ENCODE measurements around the gene ACKR1.

Gene ACKR1

DNA sequence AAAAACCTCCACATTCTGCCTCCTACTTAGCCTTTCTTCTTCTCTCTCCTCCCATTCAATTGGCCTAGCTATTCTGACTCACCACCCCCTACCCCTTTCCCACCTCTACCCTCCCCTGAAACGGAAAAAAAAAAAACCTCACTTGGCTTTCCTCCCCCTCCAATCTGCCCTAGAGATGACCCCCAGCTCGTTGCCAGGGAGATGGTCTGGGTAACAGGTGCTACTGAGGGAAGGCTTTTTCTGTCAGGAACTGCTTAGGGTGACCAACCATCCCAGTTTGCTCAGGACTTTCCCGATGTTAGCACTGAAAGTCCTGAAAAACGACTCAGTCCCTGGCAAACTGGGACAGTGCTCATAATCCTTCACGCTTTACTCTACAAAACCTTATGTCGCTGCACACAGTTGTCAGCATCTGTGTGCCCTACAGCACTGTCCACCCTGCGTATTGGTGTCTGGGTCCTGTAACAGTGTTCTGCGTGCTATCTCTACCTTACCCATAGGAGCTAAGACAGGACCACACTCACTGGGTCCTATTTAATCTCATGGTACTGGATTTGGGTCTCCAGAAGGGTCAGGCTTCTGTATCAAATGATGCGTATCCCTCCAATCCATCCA is 41.0 kb upstream of the ACKR1 start:
- no peak overlapping the region for H2AFZ ChIP-seq
- H3K4me2 ChIP-seq (ENCODE audit: low read length) = no peak overlapping the region
- TF ChIP-seq, protein P1, sequence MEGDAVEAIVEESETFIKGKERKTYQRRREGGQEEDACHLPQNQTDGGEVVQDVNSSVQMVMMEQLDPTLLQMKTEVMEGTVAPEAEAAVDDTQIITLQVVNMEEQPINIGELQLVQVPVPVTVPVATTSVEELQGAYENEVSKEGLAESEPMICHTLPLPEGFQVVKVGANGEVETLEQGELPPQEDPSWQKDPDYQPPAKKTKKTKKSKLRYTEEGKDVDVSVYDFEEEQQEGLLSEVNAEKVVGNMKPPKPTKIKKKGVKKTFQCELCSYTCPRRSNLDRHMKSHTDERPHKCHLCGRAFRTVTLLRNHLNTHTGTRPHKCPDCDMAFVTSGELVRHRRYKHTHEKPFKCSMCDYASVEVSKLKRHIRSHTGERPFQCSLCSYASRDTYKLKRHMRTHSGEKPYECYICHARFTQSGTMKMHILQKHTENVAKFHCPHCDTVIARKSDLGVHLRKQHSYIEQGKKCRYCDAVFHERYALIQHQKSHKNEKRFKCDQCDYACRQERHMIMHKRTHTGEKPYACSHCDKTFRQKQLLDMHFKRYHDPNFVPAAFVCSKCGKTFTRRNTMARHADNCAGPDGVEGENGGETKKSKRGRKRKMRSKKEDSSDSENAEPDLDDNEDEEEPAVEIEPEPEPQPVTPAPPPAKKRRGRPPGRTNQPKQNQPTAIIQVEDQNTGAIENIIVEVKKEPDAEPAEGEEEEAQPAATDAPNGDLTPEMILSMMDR (IDR thresholded peaks at IDR 0.05) = no peak
- no peaks in the 10 kb centered on the region for H3K27me3 ChIP-seq (ENCODE audit: control insufficient read depth, insufficient read depth, low read length)
- H3K9me3 ChIP-seq (ENCODE audit: control insufficient read depth, low read length) = no peaks in the 10 kb centered on the region
- H3K36me3 ChIP-seq (ENCODE audit: control insufficient read depth, insufficient read depth, low read length) = no peaks in the 10 kb centered on the region
- no peak overlapping the region for H3K27ac ChIP-seq
- no peaks in the 10 kb centered on the region for H3K79me2 ChIP-seq
- no peak overlapping the region for H3K4me3 ChIP-seq (ENCODE audit: low read depth, low read length)
- no peaks in the 10 kb centered on the region for H3K4me1 ChIP-seq
- H3K9ac ChIP-seq = no peak overlapping the region

DNA sequence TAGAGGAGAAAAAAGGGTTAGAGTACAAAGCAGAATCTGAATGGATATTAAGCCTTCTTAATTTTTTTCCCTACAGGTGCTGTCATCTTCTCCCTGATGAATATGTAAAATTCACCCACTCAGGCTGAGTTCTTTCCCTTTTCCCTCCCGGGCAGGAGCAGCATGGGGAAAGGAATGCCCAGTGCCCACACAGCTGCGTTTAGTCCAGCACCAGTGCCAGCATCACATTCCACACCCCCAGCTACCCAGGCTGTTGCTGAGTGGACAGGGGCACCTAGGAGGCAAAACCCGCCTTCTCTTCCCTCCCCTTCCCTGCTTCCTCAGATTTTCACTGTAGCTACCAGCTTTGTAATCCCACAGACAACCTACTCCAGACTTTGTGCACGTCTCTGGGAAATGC is 36.6 kb upstream of the ACKR1 start:
- Histone ChIP-seq H3K9me3 (ENCODE audit: control insufficient read depth, low read length) (no peaks in the 10 kb centered on the region), H3K4me1 (no peaks in the 10 kb centered on the region), H3K36me3 (ENCODE audit: control insufficient read depth, insufficient read depth, low read length) (no peaks in the 10 kb centered on the region), H3K27ac (no peak overlapping the region), H3K4me2 (ENCODE audit: low read length) (no peak overlapping the region), H3K27me3 (ENCODE audit: control insufficient read depth, insufficient read depth, low read length) (peaks cover 5% of the 10 kb centered on the region), H3K9ac (no peak overlapping the region), H2AFZ (no peak overlapping the region), H3K79me2 (no peaks in the 10 kb centered on the region), H3K4me3 (ENCODE audit: low read depth, low read length) (no peak overlapping the region)
- TF ChIP-seq, protein P1 (IDR thresholded peaks at IDR 0.05) = no peak

DNA sequence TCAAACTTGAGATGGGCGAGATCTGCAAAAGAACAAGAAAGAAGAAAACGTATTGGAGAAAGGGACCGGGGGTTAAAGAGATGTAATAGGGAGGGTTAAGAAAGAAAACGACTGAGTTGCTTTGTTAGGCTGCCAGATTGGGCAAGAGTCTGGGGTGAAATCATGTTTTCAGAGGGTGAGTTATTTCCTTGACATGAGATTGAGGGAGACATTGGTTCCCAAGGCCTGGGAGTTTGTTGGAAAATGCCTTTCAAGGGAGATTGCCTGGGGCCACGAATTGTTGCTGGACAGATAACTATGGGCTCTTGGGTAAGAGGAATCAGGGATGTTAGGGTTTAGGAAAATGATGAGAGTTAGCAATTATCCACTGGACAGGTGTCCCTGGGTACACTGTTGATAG is 34.0 kb upstream of the ACKR1 start:
- Histone ChIP-seq H3K9me3 (ENCODE audit: control insufficient read depth, low read length) (no peaks in the 10 kb centered on the region), H3K9ac (no peak overlapping the region), H3K79me2 (no peaks in the 10 kb centered on the region), H3K4me1 (no peaks in the 10 kb centered on the region), H3K4me2 (ENCODE audit: low read length) (no peak overlapping the region), H3K27ac (no peak overlapping the region), H3K27me3 (ENCODE audit: control insufficient read depth, insufficient read depth, low read length) (peaks cover 5% of the 10 kb centered on the region), H3K36me3 (ENCODE audit: control insufficient read depth, insufficient read depth, low read length) (no peaks in the 10 kb centered on the region), H3K4me3 (ENCODE audit: low read depth, low read length) (no peak overlapping the region), H2AFZ (no peak overlapping the region)
- TF ChIP-seq, protein P1 (IDR thresholded peaks at IDR 0.05) = no peak

DNA sequence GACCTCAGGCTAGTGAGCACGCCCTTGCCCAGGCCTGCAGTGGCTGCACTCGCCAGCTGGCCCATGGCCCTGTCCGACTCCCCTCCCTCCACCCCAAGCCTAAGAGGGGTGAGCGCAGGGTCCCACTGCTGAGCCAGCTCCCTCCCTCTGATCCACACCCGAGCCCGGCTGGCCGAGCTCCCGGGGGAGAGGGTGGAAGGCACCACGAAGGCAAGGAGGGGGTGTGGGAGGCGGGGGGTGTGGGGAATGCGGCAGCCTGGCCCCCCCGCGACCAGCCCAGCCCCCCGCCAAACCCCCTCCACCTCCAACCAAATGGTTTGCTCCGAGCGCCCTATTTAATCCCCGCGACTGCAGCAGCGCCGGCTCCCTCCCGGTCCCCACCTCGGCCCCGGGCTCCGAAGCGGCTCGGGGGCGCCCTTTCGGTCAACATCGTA is 33.4 kb upstream of the ACKR1 start, which contains the start of gene CADM3:
Gene CADM3 (plus strand): TSS at position 362 of the 434 bp plus-strand sequence. CDS start 151 bp downstream, outside the sequence.
- no peaks in the 10 kb centered on the region for H3K79me2 ChIP-seq
- H3K4me3 ChIP-seq (ENCODE audit: low read depth, low read length) = no peak within 1 kb of the TSS
- no peak within 1 kb of the TSS for H3K27ac ChIP-seq
- no peaks in the 10 kb centered on the region for H3K36me3 ChIP-seq (ENCODE audit: control insufficient read depth, insufficient read depth, low read length)
- no peaks in the 10 kb centered on the region for H3K4me1 ChIP-seq
- peak within 1 kb of the TSS; percentile 42 for H2AFZ ChIP-seq
- no peaks in the 10 kb centered on the region for H3K9me3 ChIP-seq (ENCODE audit: control insufficient read depth, low read length)
- peaks cover 5% of the 10 kb centered on the region for H3K27me3 ChIP-seq (ENCODE audit: control insufficient read depth, insufficient read depth, low read length)
- no peak within 1 kb of the TSS for H3K4me2 ChIP-seq (ENCODE audit: low read length)
- no peak within 1 kb of the TSS for H3K9ac ChIP-seq
- TF ChIP-seq, protein P1 (IDR thresholded peaks at IDR 0.05) = no peak
